ENCODE data around the gene ASS1. TPM values are rescaled to one million over a fixed set of nuclear protein-coding genes. Genes with fewer than 3 reads are reported as not detected.

The ASS1 gene
- total RNA-seq, 6 donors from 2014 or later = 31.4 to 104 (median 66.3) TPM

GRCh38 chr9:130461218-130461630, 16.5 kb downstream of the ASS1 start:
- H3K4me3 ChIP-seq = no peak overlapping the region
- peaks cover 0 to 24% (median 14%) of the 10 kb centered on the region in 4 donors for H3K36me3 ChIP-seq
- TF ChIP-seq CTCF (IDR thresholded peaks at IDR 0.05) (peak; percentile 84 to 93 (median 90)), POLR2AphosphoS5 (IDR thresholded peaks at IDR 0.05) (no peak), POLR2A (IDR thresholded peaks at IDR 0.05) (no peak), EP300 (IDR thresholded peaks at IDR 0.05) (no peak)
- no peaks in the 10 kb centered on the region for H3K9me3 ChIP-seq
- WGBS, 2 donors = 26% methylated on average over 17 of the region's 22 CpGs; no CpG with 5 or more reads in 1 of the 2 donors
- ATAC-seq (ENCODE audit: low FRiP score in 2 of 2) (peak; percentile 52 to 75), DNase-seq (peak; percentile 29 to 88)
- H3K4me1 ChIP-seq = peaks cover 0 to 8% (median 0%) of the 10 kb centered on the region in 4 donors
- no peaks in the 10 kb centered on the region for H3K27me3 ChIP-seq
- no peak overlapping the region for H3K27ac ChIP-seq

DNA sequence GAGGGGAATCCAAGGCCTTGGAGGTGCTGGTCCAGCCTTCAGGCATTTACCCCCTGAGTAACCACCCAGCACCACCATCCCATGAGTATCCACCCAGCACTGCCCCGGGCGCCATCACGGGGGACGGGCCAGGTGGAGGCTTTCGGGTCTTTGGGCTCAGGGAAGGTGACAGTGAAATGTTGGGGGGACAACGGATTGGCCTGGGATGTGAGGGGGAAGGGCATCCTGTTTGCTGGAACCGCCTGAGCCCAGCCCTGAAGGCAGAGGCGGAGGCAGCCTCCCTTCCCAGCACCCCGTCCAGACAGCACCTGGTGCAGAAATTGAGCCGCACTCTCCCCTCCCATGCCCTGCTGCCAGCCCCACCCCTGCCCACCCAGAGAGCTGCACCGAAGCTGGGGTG, 17.0 kb downstream of the ASS1 start:
- Histone ChIP-seq H3K27ac (no peak overlapping the region), H3K9me3 (no peaks in the 10 kb centered on the region), H3K36me3 (peaks cover 0 to 29% (median 16%) of the 10 kb centered on the region in 4 donors), H3K27me3 (no peaks in the 10 kb centered on the region), H3K4me3 (no peak overlapping the region), H3K4me1 (peaks cover 0 to 8% (median 0%) of the 10 kb centered on the region in 4 donors)
- DNase-seq = peak in 1 of 2 donors; percentile 51
- TF ChIP-seq CTCF (IDR thresholded peaks at IDR 0.05) (no peak), EP300 (IDR thresholded peaks at IDR 0.05) (no peak), POLR2AphosphoS5 (IDR thresholded peaks at IDR 0.05) (no peak), POLR2A (IDR thresholded peaks at IDR 0.05) (no peak)
- WGBS, 2 donors = 74 to 79% methylated on average over 8 to 9 of the region's 11 CpGs
- no peak for ATAC-seq (ENCODE audit: low FRiP score in 2 of 2)

DNA sequence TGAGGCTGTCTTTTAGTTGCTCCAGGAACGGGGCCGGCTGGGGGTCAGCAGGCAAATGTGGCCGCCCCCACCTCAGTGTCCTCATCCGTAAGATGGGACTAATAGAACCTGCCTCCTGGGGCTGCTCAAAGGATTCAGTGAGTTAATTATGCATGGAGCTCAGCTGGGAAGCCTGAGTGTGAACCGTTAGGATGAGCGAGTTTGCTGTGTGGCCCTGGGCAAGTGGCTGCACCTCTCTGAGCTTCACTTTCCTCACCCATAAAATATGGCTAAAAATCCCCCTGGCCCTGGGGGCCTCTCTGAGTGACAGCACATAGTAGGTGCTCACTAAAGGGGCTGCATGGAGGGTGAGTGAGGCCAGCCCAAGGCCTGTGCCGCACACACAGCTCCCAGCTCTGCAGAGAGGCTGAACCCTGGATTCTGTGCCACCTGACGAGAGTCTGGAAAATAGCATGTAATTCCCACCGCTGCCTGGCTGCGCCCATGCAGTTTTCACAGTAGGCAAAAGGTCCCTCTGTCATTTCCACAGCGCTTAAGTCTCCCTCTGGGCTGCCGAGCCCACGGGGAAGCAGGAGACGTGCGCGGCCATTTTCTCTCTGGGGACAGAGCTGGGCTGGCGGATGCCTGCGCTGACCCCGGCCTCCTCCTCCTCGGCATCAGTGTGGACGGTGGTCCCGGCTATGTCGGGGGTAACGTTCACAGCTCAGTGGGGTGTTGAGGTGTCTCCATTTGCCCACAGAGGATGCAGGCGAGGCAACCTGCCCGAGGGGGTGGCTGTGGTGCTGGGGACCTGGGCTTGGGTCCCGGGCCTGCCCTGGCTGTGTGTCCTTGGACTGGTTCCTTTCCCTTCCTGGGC, 18.2 kb downstream of the ASS1 start:
- peaks cover 0 to 40% (median 16%) of the 10 kb centered on the region in 4 donors for H3K36me3 ChIP-seq
- WGBS, 2 donors = 87 to 95% methylated on average over 8 to 20 of the region's 27 CpGs
- H3K27ac ChIP-seq = no peak overlapping the region
- no peaks in the 10 kb centered on the region for H3K27me3 ChIP-seq
- TF ChIP-seq POLR2A (IDR thresholded peaks at IDR 0.05) (no peak), POLR2AphosphoS5 (IDR thresholded peaks at IDR 0.05) (no peak), EP300 (IDR thresholded peaks at IDR 0.05) (no peak), CTCF (IDR thresholded peaks at IDR 0.05) (no peak)
- ATAC-seq (ENCODE audit: low FRiP score in 2 of 2) (no peak), DNase-seq (peak in 1 of 2 donors; percentile 66)
- no peak overlapping the region for H3K4me3 ChIP-seq
- H3K4me1 ChIP-seq = peaks cover 0 to 8% (median 0%) of the 10 kb centered on the region in 4 donors
- H3K9me3 ChIP-seq = no peaks in the 10 kb centered on the region

DNA sequence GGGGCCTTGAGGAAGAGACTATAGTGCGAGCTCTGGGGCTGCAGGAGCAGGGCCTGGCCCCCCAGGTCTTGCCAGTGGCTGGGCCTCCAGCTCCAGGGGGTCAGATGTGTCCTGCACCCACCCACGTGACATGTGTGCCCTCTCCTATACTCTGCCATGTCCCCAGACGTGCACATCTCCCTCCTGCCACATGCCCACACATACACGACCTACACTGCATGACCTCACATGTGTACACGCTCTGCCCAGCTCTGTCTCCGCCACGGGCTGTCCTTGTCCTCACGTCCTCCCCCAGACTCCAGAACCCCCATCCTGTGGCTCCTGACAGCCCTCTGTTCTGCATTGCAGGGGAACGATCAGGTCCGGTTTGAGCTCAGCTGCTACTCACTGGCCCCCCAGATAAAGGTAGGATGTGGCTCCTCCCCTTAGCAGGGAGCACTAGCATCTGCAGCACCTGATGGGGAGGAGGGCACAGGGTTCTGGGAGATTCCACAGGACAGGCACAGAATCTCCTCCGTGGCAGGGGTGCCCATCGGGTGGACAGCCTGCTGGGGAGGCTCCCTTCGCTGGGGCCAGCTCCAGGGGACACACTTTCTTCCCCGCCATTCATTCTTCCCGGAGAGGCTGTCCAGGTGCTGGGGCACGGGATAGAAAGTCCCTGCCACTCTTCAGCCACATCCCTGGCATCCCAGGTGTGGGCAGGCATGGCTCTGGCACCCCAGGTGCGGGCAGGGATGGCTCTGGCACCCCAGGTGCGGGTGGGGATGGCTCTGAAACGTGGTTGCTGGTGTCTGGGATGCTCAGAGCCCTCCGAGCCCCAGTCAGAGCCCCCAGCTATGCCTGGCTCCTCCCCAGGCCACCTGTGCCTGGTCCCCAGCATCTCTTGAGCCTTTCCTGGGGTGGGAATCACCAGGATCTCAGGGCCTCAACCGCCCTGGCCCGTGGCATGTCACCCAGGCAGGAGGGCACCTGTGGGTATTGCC, 19.3 kb downstream of the ASS1 start:
- WGBS, 2 donors = 86 to 89% methylated on average over 14 to 20 of the region's 22 CpGs
- TF ChIP-seq EP300 (IDR thresholded peaks at IDR 0.05) (no peak), POLR2AphosphoS5 (IDR thresholded peaks at IDR 0.05) (no peak), CTCF (IDR thresholded peaks at IDR 0.05) (no peak), POLR2A (IDR thresholded peaks at IDR 0.05) (no peak)

More for the DNA sequence above, 19.3 kb downstream of the ASS1 start:
- Histone ChIP-seq H3K27ac (no peak overlapping the region), H3K36me3 (peaks cover 0 to 43% (median 14%) of the 10 kb centered on the region in 4 donors), H3K4me1 (peaks cover 0 to 8% (median 0%) of the 10 kb centered on the region in 4 donors), H3K4me3 (no peak overlapping the region), H3K9me3 (no peaks in the 10 kb centered on the region), H3K27me3 (no peaks in the 10 kb centered on the region)
- DNase-seq (peak in 1 of 2 donors; percentile 67), ATAC-seq (ENCODE audit: low FRiP score in 2 of 2) (peak in 1 of 2 donors; percentile 23)
